H4 (cell line): ENCODE results near the gene MRPS6. TPM values are rescaled to one million over a fixed set of nuclear protein-coding genes. Genes with fewer than 3 reads are reported as not detected.

ENCODE experiments used
- DNase-seq: peaks from one replicate; pipeline ENCODE4 v3.0.0-alpha.2; 2015; ENCODE audit warnings: low spot score
- total RNA-seq: library from RNA; depleted of rRNA; stranded (reverse); fragments of >200 nt; shearing (Covaris generic); gene quantifications from 2 replicates; pipeline ENCODE4 v1.2.3, GENCODE V29; 2014; rRNA removed

MRPS6 gene
- total RNA-seq, 1 experiment from 2014 or later, result 40.9 TPM

DNA sequence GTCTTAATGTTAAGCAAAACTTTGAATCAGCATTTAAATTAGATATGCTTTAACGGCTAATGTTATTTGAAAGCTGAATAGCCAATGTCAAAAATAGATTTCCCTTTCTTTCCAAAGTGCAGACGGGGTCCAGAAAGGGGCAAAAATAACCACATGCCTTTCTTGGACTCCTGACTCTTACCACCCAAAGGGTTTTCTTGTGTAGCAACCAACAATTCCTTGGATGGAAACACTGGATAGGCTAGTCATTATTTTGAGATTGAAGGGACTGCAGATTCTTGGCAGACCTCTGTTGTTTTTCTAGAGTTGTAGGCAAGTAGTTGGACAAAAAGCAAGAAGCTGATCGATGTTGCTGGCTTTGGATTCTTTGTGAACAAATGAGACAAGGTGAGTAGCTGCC is 107.0 kb downstream of the MRPS6 start:
- no peak for DNase-seq

DNA sequence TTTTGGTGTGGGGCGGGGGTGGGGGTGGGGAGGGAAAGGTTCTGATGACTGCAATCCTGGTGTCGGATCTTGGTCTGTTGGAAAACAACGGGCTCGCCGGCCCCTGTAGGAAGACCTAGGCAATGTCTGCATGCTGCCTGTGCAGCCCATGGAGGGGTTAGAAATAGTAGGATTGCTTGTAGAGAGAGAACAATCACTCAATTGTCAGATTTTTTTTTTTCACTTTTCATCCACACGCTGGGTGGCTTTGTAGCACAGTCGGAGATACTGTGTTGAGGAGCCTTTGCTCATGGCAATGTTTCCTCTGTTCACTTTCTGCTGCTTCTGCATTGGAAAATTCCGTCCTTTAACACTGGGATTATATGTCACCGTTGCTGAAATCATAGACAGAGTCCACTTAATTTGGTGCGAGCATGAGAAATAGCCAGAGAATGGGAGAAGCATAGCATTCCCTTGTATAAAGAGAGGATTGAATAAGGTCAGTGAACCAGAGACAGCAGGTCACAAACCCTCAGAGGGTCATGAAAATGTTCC is 107.5 kb downstream of the MRPS6 start:
- DNase-seq, result no peak

DNA sequence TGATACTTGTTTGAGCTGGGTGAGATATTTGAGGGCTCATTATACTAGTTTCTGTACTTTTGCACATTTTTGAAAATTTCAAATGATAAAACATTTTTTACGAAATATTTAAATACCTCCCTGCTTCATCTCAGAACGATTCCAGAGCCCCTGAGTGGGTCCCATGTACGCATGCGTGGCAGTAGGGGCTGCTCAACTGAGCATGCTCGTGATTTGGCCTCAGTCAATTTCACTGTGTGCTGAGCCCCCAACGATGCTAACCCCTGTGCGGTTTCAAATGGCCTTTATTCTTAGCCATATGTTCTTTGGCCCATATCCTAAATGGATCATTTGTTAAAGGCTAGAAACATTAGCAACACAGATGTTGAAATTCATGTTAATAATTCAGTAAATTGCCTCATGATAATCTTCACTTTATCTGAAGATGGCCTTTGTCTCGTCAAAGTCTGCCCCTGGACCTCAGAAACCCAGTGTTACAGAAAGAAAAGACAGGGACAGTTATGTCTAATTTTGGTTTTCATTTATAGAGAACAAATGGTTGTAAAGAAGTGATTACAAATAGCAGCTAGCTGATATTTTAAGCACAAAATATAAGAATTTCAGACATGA is 108.2 kb downstream of the MRPS6 start:
- DNase-seq, result no peak

DNA sequence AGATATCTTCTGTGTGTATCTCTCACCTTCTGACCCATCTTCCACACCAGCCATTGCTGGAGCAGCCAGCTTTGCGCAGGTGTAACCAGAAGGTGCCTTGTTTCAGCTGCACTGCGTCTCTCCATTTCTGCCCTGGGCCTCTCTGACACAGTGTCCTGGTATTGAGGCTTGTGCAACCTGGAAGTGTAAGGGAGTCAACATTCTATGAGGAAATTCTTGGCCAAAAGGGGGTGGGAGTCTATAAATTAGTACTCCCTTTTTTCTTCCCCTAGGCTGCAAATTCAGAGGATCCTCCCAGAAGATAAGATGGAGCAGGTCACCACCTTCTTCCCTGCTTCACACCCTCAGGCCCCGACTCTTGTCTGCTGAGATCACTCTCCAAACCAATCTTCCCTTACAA is 109.1 kb downstream of the MRPS6 start:
- DNase-seq, result no peak

DNA sequence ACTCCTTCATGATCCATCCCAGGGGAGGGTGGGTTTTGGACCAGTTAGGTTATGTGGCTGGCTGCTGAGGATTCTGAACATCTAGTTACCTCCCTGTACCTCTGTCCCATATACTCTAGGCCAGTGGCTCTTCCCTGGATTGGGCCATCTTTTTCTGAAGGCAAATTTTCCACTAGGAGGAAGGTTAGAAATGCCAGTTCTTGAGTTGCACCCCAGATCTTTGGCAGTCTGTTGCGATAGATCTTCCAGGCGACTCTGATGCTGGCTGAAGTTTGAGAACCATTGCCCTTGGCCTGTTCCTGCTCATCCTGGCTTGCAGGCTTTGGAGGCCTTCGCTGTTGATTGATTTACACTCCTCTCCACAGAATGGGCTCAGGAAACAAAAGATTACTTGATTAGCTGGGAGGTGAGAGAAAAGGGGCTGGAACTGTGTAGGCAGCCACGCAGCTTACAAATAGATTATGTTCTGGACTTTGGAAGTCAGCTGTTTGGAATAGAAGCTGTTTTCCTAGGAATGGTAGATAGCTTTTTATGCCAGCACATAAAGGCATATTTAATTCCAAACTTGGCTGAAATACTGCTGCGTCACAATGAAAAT is 110.1 kb downstream of the MRPS6 start:
- no peak for DNase-seq

DNA sequence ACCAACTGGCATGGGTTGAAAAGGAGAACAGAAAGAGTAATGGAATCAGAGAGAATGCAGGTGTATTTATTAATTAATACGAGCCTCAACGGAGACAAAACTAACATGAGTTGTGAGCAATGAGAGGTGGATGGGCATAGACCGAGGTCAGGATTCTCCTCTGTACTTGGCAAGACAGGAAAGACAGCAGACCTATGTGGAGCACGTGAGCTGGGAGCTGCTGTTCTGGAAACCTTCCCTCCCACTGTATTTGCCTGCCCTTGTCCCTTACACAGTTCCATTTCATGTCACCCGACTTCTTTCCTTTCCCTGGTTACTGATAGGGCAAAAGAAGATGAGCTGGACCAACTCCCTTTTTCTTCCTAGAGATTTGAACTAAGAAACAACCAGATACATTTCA is 110.9 kb downstream of the MRPS6 start:
- no peak for DNase-seq

DNA sequence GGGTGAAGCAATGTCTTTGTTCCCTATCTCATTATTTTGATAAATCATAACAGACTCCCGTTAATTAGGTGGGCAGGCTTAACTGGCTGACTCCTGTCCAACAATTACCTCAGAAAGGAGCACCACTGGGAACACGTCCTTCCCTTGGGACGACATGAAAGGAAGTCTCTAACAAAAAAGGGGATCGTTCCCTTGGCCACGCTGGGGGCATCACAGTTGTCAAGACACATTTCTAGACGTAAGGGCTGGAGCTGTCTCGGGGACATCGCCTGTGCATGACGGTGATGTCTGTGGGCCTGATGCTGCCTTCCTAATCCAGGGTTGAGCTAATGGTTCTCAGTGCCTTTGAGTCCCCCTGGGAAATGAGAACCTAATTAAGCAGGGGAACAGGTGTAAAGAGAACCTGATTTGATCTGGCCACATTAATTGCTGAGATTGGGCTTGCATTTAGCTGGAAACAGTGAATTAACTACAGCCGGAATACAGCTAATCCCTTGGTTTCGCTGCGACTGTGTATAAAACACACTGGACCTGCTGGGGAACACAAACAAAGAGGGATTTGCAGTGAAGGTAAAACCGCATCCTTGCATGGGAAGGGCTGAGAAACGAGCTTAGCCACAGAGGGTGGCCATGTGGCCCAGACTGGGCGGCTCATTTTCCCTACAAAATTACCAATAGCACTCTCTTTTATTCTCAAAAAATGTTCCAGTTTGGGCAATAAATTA is 111.8 kb downstream of the MRPS6 start:
- no peak for DNase-seq

DNA sequence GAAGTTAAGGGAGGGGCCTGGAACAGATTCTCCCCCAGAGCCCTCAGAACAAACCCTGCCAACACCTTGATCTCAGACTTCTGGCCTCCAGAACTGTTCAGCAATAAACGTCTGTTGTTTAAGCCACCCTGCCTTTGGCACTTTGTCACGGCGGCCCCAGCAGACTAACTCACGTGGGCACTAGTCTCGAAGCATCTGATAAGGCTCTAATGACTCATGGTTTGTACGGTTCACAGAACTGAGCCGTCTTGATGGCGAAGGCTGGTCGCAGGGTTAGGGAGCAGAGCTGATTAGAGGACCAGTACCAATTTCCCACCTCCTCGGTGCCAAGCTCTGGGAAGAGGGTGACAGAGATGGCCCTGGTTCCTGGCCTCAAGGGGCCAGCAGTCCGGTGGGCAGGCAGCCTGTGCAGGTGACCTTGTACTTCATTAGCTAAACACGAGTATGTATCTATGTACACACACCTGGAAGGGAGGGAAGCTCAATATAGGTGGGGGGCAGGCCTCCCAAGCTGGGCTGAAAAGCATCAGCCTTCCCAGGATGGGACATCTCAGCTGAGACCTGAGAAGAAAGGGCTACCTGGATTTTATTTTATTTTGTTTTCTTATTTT is 112.8 kb downstream of the MRPS6 start:
- DNase-seq, result peak; percentile 65

DNA sequence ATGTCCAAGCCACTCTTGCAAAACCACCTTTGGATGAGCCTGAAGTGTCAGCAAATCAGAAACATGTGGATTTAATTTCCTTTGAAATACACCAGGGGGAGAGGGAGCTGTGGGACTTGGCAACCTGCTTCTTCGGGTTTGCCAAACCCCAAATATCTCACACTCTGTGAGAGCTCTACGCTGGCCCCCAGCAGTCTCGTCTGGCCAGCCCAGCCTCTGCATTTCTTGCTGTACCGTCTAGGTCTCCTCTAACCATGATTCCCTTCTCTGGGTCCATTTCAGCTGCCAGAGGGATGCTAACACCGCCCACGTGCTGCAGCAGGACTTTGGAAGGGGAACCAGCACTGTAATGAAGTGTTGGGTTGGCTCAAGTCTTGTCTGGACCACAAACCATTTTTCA is 114.6 kb downstream of the MRPS6 start:
- DNase-seq, result no peak

DNA sequence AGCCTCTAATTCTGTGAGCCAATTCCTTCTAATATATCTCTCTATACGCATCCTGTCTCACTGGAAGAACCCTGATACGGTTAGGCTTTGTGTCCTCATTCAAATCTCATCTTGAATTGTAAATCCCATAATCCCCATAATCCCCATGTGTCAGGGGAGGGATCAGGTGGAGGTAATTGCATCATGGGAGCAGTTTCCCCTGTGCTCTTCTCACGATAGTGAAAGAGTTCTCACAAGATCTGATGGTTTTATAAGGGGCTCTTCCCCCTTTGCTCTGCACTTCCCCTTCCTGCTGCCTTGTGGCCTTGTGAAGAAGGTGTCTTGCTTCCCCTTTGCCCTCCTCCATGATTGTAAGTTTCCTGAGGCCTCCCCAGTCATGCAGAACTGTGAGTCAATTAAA is 116.1 kb downstream of the MRPS6 start:
- DNase-seq, result no peak

DNA sequence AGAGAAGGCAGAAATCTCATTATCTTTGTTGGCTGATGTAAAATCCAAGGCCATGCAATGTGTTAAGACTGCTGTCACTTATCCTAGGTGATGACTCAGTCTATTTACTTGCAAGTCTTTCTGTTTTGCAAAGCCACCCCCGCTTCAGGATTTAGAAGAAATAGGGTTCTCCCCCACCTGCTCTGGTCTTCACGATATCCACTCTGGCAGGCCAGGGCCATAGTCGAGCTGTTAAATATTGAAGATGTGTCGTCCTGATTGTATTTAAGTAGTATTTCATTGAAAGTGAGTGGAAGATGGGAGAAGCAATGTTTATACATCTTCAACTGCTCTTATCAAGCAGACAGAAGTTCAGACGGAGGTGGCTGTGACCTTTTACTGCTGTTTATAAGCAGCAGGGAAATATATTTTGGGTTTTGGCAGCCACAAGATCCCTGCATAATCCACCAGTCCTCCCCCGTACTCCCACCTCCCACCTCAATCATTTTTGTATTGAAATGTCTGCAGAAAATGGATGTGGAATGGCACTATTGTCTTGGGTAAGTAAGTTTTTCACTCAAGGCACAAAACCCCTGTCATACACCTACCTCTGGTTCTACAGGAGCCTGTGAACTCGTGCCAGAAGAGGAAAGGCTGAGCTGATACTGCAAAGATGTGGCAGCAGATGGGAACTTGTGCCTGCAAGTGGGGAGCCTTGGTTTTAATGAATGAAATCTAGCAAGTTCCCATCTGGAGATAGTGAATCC is 117.4 kb downstream of the MRPS6 start:
- no peak for DNase-seq

DNA sequence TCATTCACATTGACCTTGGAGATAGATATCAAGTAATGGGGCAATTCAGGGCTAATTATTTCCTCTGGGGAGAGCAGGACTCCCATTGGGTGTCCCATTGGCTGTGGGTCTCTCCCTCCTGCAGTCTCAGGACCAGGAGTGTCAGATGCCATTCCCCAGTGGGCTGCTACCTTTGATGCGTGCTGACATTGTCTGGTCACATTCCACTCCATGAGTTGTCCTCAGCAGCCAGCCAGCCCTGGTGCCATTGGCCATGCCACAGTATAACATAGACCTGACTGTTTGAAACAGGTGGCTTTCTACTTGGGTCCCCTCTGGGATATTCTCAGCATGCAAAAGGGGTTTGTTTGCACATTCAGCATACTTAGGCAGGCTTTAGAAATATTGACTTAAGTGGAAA is 118.5 kb downstream of the MRPS6 start:
- DNase-seq, result no peak

Other genes starting within 250 kb of the MRPS6 start
- 325 and 389 TPM in 2 replicates for gene ATP5PO, start 157.8 kb upstream of the MRPS6 start, total RNA-seq
- gene SLC5A3, start within 50 bp of the MRPS6 start, total RNA-seq, result 8.5 and 11.4 TPM in 2 replicates